Measurements from ENCODE around the gene TRIM67.

The TRIM67 gene

DNA sequence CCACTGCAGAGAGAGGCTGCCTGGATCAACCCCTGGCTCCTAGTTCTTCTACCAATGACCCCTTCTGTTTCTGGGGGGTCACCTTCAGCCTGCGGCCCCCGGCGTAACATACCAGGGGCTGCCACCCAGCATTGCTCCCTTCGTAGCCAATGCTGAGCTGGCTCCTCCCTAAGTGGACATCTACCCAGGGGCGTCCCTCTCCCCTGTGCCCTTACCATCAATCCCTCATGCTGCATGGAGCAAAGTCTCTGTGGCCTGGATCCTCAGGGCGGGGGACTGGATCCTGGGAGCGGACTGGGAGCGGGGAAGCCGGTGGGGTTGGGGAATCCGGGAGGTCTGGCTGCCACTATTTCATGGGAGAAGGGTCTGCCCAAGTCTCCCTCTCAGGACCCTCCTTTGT is 28.6 kb downstream of the TRIM67 start:
- no peak for DNase-seq
- H3K9me2 ChIP-seq (replicated peaks; ENCODE audit: insufficient read depth, low read length) = no peaks in the 10 kb centered on the region
- H3K79me2 ChIP-seq (ENCODE audit: low read length) = no peaks in the 10 kb centered on the region
- no peak overlapping the region for H3K9ac ChIP-seq (ENCODE audit: low read length)
- H3K27ac ChIP-seq (ENCODE audit: low read length) = no peak overlapping the region
- TF ChIP-seq EZH2 (optimal IDR thresholded peaks at IDR 0.05; ENCODE audit: low read depth, low read length) (no peak), EZH2phosphoT487 (IDR thresholded peaks at IDR 0.05; ENCODE audit: low read length) (no peak)
- TF ChIP-seq, protein P1, sequence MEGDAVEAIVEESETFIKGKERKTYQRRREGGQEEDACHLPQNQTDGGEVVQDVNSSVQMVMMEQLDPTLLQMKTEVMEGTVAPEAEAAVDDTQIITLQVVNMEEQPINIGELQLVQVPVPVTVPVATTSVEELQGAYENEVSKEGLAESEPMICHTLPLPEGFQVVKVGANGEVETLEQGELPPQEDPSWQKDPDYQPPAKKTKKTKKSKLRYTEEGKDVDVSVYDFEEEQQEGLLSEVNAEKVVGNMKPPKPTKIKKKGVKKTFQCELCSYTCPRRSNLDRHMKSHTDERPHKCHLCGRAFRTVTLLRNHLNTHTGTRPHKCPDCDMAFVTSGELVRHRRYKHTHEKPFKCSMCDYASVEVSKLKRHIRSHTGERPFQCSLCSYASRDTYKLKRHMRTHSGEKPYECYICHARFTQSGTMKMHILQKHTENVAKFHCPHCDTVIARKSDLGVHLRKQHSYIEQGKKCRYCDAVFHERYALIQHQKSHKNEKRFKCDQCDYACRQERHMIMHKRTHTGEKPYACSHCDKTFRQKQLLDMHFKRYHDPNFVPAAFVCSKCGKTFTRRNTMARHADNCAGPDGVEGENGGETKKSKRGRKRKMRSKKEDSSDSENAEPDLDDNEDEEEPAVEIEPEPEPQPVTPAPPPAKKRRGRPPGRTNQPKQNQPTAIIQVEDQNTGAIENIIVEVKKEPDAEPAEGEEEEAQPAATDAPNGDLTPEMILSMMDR (IDR thresholded peaks at IDR 0.05; ENCODE audit: low read length) = no peak
- H3F3A ChIP-seq (ENCODE audit: insufficient read depth, low read length) = no peaks in the 10 kb centered on the region
- no peaks in the 10 kb centered on the region for H3K27me3 ChIP-seq (replicated peaks; ENCODE audit: insufficient read depth, low read length)
- H2AFZ ChIP-seq (ENCODE audit: low read length) = no peak overlapping the region
- H3K9me3 ChIP-seq (replicated peaks; ENCODE audit: insufficient read depth, low read length) = no peaks in the 10 kb centered on the region
- H3K4me3 ChIP-seq (ENCODE audit: low read length) = no peak overlapping the region
- no peaks in the 10 kb centered on the region for H4K20me1 ChIP-seq (ENCODE audit: insufficient read depth, low read length)
- no peaks in the 10 kb centered on the region for H3K4me1 ChIP-seq (ENCODE audit: low read length)
- H3K36me3 ChIP-seq (replicated peaks; ENCODE audit: insufficient read depth, low read length) = no peaks in the 10 kb centered on the region
- no peak overlapping the region for H3K4me2 ChIP-seq (ENCODE audit: low read depth, low read length)

DNA sequence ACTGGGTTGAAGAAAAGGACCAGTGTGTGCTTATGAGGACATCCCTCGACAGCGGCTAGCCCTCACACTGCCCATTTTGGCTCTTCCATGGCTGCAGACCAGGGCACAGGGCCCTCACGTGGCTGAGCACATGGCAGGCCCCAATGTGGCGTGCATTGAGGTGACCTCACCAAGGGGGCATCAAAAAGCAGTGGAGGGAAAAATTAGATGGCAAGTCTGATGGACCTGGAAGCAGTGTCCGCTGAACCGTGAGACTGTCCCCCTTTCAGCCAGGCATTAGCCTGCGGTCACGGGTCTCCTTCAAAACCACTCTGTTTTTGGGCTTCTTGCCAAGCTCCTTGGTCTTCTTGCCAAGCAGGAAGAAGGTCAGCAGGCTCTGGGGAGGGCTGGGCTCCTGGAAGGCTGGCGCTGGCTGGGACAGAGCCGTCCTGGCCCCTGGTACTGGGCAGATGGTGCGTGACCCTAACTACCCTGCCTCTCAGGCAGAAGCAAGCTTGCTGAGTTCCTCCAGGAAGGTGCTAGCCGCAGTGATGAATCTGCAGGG is 30.8 kb downstream of the TRIM67 start:
- DNase-seq = no peak
- H2AFZ ChIP-seq (ENCODE audit: low read length) = no peak overlapping the region
- no peak overlapping the region for H3K4me2 ChIP-seq (ENCODE audit: low read depth, low read length)
- TF ChIP-seq, protein P1 (IDR thresholded peaks at IDR 0.05; ENCODE audit: low read length) = no peak
- TF ChIP-seq EZH2phosphoT487 (IDR thresholded peaks at IDR 0.05; ENCODE audit: low read length) = no peak
- TF ChIP-seq EZH2 (optimal IDR thresholded peaks at IDR 0.05; ENCODE audit: low read depth, low read length) = no peak
- no peaks in the 10 kb centered on the region for H3K9me3 ChIP-seq (replicated peaks; ENCODE audit: insufficient read depth, low read length)
- no peaks in the 10 kb centered on the region for H3K36me3 ChIP-seq (replicated peaks; ENCODE audit: insufficient read depth, low read length)
- H4K20me1 ChIP-seq (ENCODE audit: insufficient read depth, low read length) = no peaks in the 10 kb centered on the region
- H3K9me2 ChIP-seq (replicated peaks; ENCODE audit: insufficient read depth, low read length) = no peaks in the 10 kb centered on the region
- no peaks in the 10 kb centered on the region for H3F3A ChIP-seq (ENCODE audit: insufficient read depth, low read length)
- H3K79me2 ChIP-seq (ENCODE audit: low read length) = no peaks in the 10 kb centered on the region
- H3K27ac ChIP-seq (ENCODE audit: low read length) = no peak overlapping the region
- no peaks in the 10 kb centered on the region for H3K27me3 ChIP-seq (replicated peaks; ENCODE audit: insufficient read depth, low read length)
- no peaks in the 10 kb centered on the region for H3K4me1 ChIP-seq (ENCODE audit: low read length)
- no peak overlapping the region for H3K4me3 ChIP-seq (ENCODE audit: low read length)
- H3K9ac ChIP-seq (ENCODE audit: low read length) = no peak overlapping the region

DNA sequence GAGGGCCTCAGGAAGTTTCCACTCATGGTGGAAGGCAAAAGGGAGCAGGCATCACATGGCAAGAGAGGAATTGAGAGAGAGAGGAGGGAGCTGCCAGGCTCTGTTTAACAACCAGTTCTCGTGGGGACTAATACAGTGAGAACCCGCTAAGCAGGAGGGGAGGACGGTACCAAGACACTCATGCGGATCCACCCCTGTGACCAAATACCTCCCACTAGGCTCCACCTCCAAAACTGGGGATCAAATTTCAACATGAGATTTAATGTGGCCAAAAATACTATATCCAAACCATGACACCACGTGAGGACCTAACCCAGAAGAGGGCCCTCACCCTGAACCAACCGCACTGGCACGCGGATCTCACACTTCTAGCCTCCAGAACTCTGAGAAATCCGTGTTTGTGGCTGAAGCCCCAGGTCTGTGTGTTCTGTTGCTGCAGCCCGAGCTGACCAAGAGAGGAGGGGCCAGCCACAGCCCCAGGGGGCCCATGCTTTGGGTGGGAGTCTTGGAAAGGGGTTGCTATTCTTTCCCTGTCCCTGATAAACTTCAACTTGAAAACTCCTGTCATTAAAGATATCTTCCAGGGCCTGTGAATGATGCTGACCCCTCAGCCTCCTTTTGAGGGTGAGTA is 32.0 kb downstream of the TRIM67 start:
- H3K4me2 ChIP-seq (ENCODE audit: low read depth, low read length) = no peak overlapping the region
- no peaks in the 10 kb centered on the region for H3K9me2 ChIP-seq (replicated peaks; ENCODE audit: insufficient read depth, low read length)
- no peak for TF ChIP-seq EZH2 (optimal IDR thresholded peaks at IDR 0.05; ENCODE audit: low read depth, low read length)
- no peak for TF ChIP-seq EZH2phosphoT487 (IDR thresholded peaks at IDR 0.05; ENCODE audit: low read length)
- TF ChIP-seq, protein P1 (IDR thresholded peaks at IDR 0.05; ENCODE audit: low read length) = no peak
- H4K20me1 ChIP-seq (ENCODE audit: insufficient read depth, low read length) = no peaks in the 10 kb centered on the region
- no peak overlapping the region for H3K27ac ChIP-seq (ENCODE audit: low read length)
- no peak overlapping the region for H3K4me3 ChIP-seq (ENCODE audit: low read length)
- no peaks in the 10 kb centered on the region for H3K4me1 ChIP-seq (ENCODE audit: low read length)
- no peaks in the 10 kb centered on the region for H3K79me2 ChIP-seq (ENCODE audit: low read length)
- H3K9me3 ChIP-seq (replicated peaks; ENCODE audit: insufficient read depth, low read length) = no peaks in the 10 kb centered on the region
- no peaks in the 10 kb centered on the region for H3F3A ChIP-seq (ENCODE audit: insufficient read depth, low read length)
- H3K27me3 ChIP-seq (replicated peaks; ENCODE audit: insufficient read depth, low read length) = no peaks in the 10 kb centered on the region
- DNase-seq = no peak
- H3K9ac ChIP-seq (ENCODE audit: low read length) = no peak overlapping the region
- no peak overlapping the region for H2AFZ ChIP-seq (ENCODE audit: low read length)
- H3K36me3 ChIP-seq (replicated peaks; ENCODE audit: insufficient read depth, low read length) = no peaks in the 10 kb centered on the region
